Measurements from ENCODE around the gene PGP.

GRCh38 chr16:2242598-2242997 lies 28.0 kb upstream of the PGP start:
- TF ChIP-seq EZH2phosphoT487 (IDR thresholded peaks at IDR 0.05; ENCODE audit: low read length) (no peak), CTCF (IDR thresholded peaks at IDR 0.05; ENCODE audit: low read length) (no peak)

All from MM.1S (cell line).